Choroid plexus epithelial cell (primary cell): ENCODE results near the gene ULBP2.
"Not testable (repeated sequence)": the region's sequence is repeated elsewhere in the genome, so short reads cannot be mapped to it uniquely, and the experiment has no call there.

Experiments used
- DNase-seq: peaks from one replicate; pipeline ENCODE4 v3.0.0-alpha.2; 2010; ENCODE audit warnings: low read depth
- H3K4me3 ChIP-seq: 2 replicates; pipeline ENCODE4 v1.5.1; 2011; ENCODE audit warnings: low read depth, mild to moderate bottlenecking, control low read depth, low read length, moderate library complexity
- CTCF ChIP-seq: conservative IDR thresholded peaks from 2 replicates; pipeline ENCODE4 v1.5.1; 2011; ENCODE audit warnings: low read depth, mild to moderate bottlenecking, control low read depth, inconsistent platforms, low read length, moderate library complexity

Gene ULBP2

GRCh38 chr6:149965194-149966020 is 23.6 kb downstream of the ULBP2 start:
- DNase-seq: peak; percentile 23
- TF ChIP-seq CTCF: no peak
- peak overlapping the region; percentile 46 for H3K4me3 ChIP-seq

DNA sequence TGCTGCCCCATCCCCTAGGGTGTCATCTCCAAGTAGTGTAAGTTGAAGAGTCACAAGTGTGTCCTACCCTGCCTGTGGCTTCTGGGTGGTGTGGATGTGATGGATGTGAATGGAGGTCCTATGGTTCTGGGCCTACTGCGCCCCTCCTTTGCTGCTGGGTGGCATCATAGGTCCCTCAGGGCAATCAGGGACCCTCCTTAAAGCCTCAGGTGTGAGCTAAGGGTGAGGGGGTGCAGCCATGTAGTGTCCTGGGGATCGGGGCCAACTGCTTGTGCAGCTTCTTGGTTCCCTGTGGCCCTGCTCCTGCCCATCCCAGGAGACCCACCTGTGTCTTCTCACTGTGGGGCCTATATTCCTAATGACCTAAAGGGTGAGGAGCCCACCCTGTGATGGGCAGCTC is 24.5 kb downstream of the ULBP2 start:
- DNase-seq: not testable (repeated sequence)

GRCh38 chr6:149967591-149967990 is 25.8 kb downstream of the ULBP2 start:
- no peak for TF ChIP-seq CTCF
- no peak overlapping the region for H3K4me3 ChIP-seq
- no peak for DNase-seq

More for the DNA sequence above, 24.5 kb downstream of the ULBP2 start:
- not testable (repeated sequence) for H3K4me3 ChIP-seq

GRCh38 chr6:149967999-149968398 is 26.2 kb downstream of the ULBP2 start:
- H3K4me3 ChIP-seq, DNase-seq: not testable (repeated sequence)

- DNase-seq, H3K4me3 ChIP-seq: not testable (repeated sequence)
These were observed 27.1 kb downstream of the ULBP2 start for GRCh38 chr6:149968909-149969308.

- TF ChIP-seq CTCF: no peak
- no peak overlapping the region for H3K4me3 ChIP-seq
- no peak for DNase-seq
These were observed 27.8 kb downstream of the ULBP2 start for GRCh38 chr6:149969635-149970034.

DNA sequence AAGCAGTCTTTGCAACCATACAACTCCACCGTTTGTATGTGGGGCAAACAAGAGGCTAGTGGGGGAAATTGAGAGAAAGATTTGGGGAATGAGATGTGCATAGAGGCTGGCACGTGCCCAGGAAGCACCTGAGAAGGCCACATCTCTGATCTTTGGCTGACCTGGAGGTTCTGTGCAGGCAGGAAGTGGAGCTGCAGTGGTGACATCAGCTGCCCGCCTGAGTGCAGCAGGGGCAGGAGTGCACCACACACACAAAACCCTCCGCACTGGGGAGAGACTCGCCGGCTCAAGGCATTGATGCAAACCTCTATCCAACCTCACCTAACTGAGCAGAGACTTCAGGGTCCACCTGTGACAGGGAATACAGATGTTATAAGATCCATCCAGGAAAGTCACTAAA is 32.6 kb downstream of the ULBP2 start:
- DNase-seq: not testable (repeated sequence)

DNA sequence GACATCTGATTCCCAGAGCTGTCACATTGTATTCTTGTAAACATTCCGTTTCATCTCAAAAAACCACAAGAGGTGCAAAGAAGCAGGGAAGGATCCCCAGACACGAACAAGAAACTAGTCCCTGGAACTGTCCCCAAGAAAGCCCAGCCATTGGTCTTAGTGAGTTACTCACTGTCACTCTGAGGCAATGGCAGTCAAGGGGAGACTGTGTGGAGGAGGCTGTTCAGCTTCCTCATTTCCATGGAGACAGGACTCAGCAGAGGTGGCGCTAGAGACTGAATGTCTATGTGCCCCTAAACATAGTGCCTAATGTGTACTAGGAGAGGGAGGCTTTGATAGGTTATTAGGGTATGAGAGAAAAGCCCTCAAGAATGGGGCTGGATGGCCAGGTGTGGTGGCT is 33.0 kb downstream of the ULBP2 start:
- H3K4me3 ChIP-seq: no peak overlapping the region
- no peak for TF ChIP-seq CTCF
- DNase-seq: no peak

More for the DNA sequence above, 32.6 kb downstream of the ULBP2 start:
- not testable (repeated sequence) for H3K4me3 ChIP-seq

DNA sequence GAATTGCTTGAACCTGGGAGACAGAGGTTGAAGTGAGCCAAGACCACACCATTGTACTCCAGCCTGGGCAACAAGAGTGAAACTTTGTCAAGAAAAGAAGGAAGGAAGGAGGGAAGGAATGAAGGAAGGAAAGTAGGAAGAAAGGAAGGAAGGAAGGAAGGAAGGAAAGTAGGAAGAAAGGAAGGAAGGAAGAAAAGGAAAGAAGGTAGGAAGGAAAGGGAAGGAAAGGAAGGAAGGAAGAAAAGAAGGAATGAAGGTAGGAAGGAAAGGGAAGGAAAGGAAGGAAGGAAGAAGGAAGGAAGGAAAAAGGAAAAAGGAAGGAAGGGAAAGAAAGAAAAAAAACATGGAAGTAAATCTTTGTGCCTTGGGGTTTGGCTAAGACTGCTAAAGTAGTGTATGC is 33.6 kb downstream of the ULBP2 start:
- DNase-seq: no peak
- TF ChIP-seq CTCF: no peak
- no peak overlapping the region for H3K4me3 ChIP-seq
